Measurements from ENCODE around the gene SYPL2. TPM values are rescaled to one million over a fixed set of nuclear protein-coding genes. Genes with fewer than 3 reads are reported as not detected.

SYPL2 gene
- total RNA-seq, 1 experiment from 2014 or later = 2.5 TPM

GRCh38 chr1:109531380-109531779 is 65.0 kb downstream of the SYPL2 start:
- H4K8ac ChIP-seq (replicated peaks; ENCODE audit: insufficient read length, low read depth, low read length) = no peak overlapping the region
- no peak overlapping the region for H3K27ac ChIP-seq (ENCODE audit: insufficient read length, low read depth, low read length)
- H2AFZ ChIP-seq (ENCODE audit: low read length) = no peak overlapping the region
- no peaks in the 10 kb centered on the region for H3K9me3 ChIP-seq (ENCODE audit: control insufficient read depth, low read depth, low read length)
- H3K4me3 Mint-ChIP-seq = no peak overlapping the region
- no peaks in the 10 kb centered on the region for H3K36me3 Mint-ChIP-seq (ENCODE audit: insufficient read depth in 1 of 3, low read depth in 3 of 3)
- H3K4me1 ChIP-seq (ENCODE audit: insufficient read depth, low read length) = no peaks in the 10 kb centered on the region
- H4K91ac ChIP-seq (ENCODE audit: insufficient read length, low read depth, low read length) = no peak overlapping the region
- H4K20me1 ChIP-seq (ENCODE audit: control insufficient read depth, insufficient read depth, insufficient read length) = no peaks in the 10 kb centered on the region
- H3K56ac ChIP-seq (ENCODE audit: insufficient read length, low read depth, low read length) = no peak overlapping the region
- H3K27me3 ChIP-seq (ENCODE audit: insufficient read depth, low read length) = no peaks in the 10 kb centered on the region
- TF ChIP-seq CTCF (conservative IDR thresholded peaks at IDR 0.05) = no peak
- no peak overlapping the region for H2AK5ac ChIP-seq (ENCODE audit: insufficient read length, low read length)
- no CpG with 5 or more reads among the region's 4 CpGs for WGBS (ENCODE audit: extremely low coverage, insufficient read length, low lambda C conversion rate)
- H3K23ac ChIP-seq (ENCODE audit: insufficient read length, low read depth, low read length) = no peak overlapping the region
- H3K18ac ChIP-seq (ENCODE audit: insufficient read length, low read depth, low read length) = no peak overlapping the region
- no peak overlapping the region for H2BK20ac ChIP-seq (ENCODE audit: low read depth, low read length, poor library complexity, severe bottlenecking)
- H3K4me2 ChIP-seq (ENCODE audit: insufficient read depth, insufficient read length, low read length) = no peak overlapping the region
- peaks cover 4% of the 10 kb centered on the region for H3K23me2 ChIP-seq (ENCODE audit: insufficient read length, low read depth, low read length, poor library complexity, severe bottlenecking)
- DNase-seq = no peak
- H3K27me3 Mint-ChIP-seq (ENCODE audit: low read depth) = peaks cover 15% of the 10 kb centered on the region
- H3K9me3 Mint-ChIP-seq = no peaks in the 10 kb centered on the region; a peak in 1 of 5 replicates
- H3K27ac Mint-ChIP-seq = no peak overlapping the region; a peak in 1 of 7 replicates
- no peak overlapping the region for H2BK12ac ChIP-seq (ENCODE audit: insufficient read length, low read depth, low read length)
- no peak overlapping the region for H3K4ac ChIP-seq (ENCODE audit: low read depth, low read length)
- H2BK5ac ChIP-seq (ENCODE audit: insufficient read length, low read length) = no peak overlapping the region
- no peak overlapping the region for H4K5ac ChIP-seq (ENCODE audit: insufficient read length, low read depth, low read length)
- no peak overlapping the region for H3T11ph ChIP-seq (ENCODE audit: low read length)
- no peak overlapping the region for H3K14ac ChIP-seq (ENCODE audit: insufficient read depth, low read length)
- peaks cover 4 to 8% of the 10 kb centered on the region in 2 experiments for H3K4me1 Mint-ChIP-seq
- H2BK120ac ChIP-seq (ENCODE audit: low read depth, low read length, poor library complexity, severe bottlenecking) = no peak overlapping the region
- no peaks in the 10 kb centered on the region for H3K79me1 ChIP-seq (ENCODE audit: insufficient read depth, low read depth, low read length, poor library complexity, severe bottlenecking)
- H3K9ac ChIP-seq (ENCODE audit: extremely low read depth, insufficient read length, low read length) = no peak overlapping the region
- H2BK15ac ChIP-seq (ENCODE audit: low read depth, low read length) = no peak overlapping the region
- no peaks in the 10 kb centered on the region for H3K79me2 ChIP-seq (ENCODE audit: insufficient read depth, low read length)

Other genes starting within 250 kb of the SYPL2 start
- 26.7 and 29.2 TPM in 2 replicates for gene CELSR2, start 217.0 kb upstream of the SYPL2 start, total RNA-seq (2021)
- gene PSRC1, start 183.4 kb upstream of the SYPL2 start, total RNA-seq (2021) = 60.3 and 63.0 TPM in 2 replicates
- gene MYBPHL, start 159.5 kb upstream of the SYPL2 start, total RNA-seq (2021) = 0.59 and 1.1 TPM in 2 replicates
- gene SORT1, start 68.6 kb upstream of the SYPL2 start, total RNA-seq (2021) = 41.5 and 47.9 TPM in 2 replicates
- gene PSMA5, start 40.1 kb upstream of the SYPL2 start, total RNA-seq (2021) = 133 and 136 TPM in 2 replicates
- gene ATXN7L2, start 17.4 kb downstream of the SYPL2 start, total RNA-seq (2021) = 17.3 TPM in 2 replicates
- 6.5 and 6.7 TPM in 2 replicates for gene CYB561D1, start 27.5 kb downstream of the SYPL2 start, total RNA-seq (2021)
- 3.6 and 4.1 TPM in 2 replicates for gene AMIGO1, start 43.2 kb downstream of the SYPL2 start, total RNA-seq (2021)
- 0.24 and 0.48 TPM in 2 replicates for gene GPR61, start 73.3 kb downstream of the SYPL2 start, total RNA-seq (2021)
- gene GNAI3, start 82.1 kb downstream of the SYPL2 start, total RNA-seq (2021) = 9.8 and 9.9 TPM in 2 replicates
- 0.20 TPM in 1 of 2 replicates, not detected in the other for gene GNAT2, start 153.1 kb downstream of the SYPL2 start, total RNA-seq (2021)
- gene AMPD2, start 153.3 kb downstream of the SYPL2 start, total RNA-seq (2021) = 63.0 and 65.1 TPM in 2 replicates
- gene GSTM4, start 189.6 kb downstream of the SYPL2 start, total RNA-seq (2021) = 22.0 and 24.6 TPM in 2 replicates
- gene GSTM2, start 201.5 kb downstream of the SYPL2 start, total RNA-seq (2021) = 14.9 and 15.3 TPM in 2 replicates
- 19.5 and 20.7 TPM in 2 replicates for gene GSTM1, start 221.3 kb downstream of the SYPL2 start, total RNA-seq (2021)
- not detected in 2 replicates for gene GSTM5, start 245.7 kb downstream of the SYPL2 start, total RNA-seq (2021)